IMR-90 (cell line): Measurements from ENCODE around the gene PTMS.

Experiments used
- BHLHE40 ChIP-seq: fragments of 150-350 bp; IDR thresholded peaks from 2 replicates; pipeline ENCODE4 v1.6.1; 2016; ENCODE audit warnings: mild to moderate bottlenecking, low read depth, low read length
- CEBPB ChIP-seq: IDR thresholded peaks from 2 replicates; pipeline ENCODE4 v1.6.1; 2012; ENCODE audit warnings: low read depth, low read length, improper control_type of control experiment
- CTCF ChIP-seq: conservative IDR thresholded peaks from 2 replicates; pipeline ENCODE4 v1.5.1; 2012; ENCODE audit warnings: mild to moderate bottlenecking, low read depth, low read length, improper control_type of control experiment
- FOS ChIP-seq: fragments of 150-350 bp; IDR thresholded peaks from 2 replicates; pipeline ENCODE4 v1.6.1; 2016; ENCODE audit warnings: low read depth, low read length
- MAZ ChIP-seq: IDR thresholded peaks from 2 replicates; pipeline ENCODE4 v1.6.1; 2012; ENCODE audit warnings: low read depth, mild to moderate bottlenecking, low read length, improper control_type of control experiment, moderate library complexity, borderline replicate concordance
- MXI1 ChIP-seq: IDR thresholded peaks from 2 replicates; pipeline ENCODE4 v1.6.1; 2012; ENCODE audit warnings: low read depth, mild to moderate bottlenecking, low read length, moderate library complexity, borderline replicate concordance
- POLR2A ChIP-seq: IDR thresholded peaks from 2 replicates; pipeline ENCODE4 v1.6.1; 2012; ENCODE audit warnings: mild to moderate bottlenecking, low read depth, low read length
- RAD21 ChIP-seq: IDR thresholded peaks from 2 replicates; pipeline ENCODE4 v1.6.1; 2012; ENCODE audit warnings: low read length, improper control_type of control experiment
- RCOR1 ChIP-seq: IDR thresholded peaks from 2 replicates; pipeline ENCODE4 v1.6.1; 2012; ENCODE audit warnings: mild to moderate bottlenecking, low read length, improper control_type of control experiment; ENCODE audit not compliant: insufficient replicate concordance
- RFX5 ChIP-seq: IDR thresholded peaks from 2 replicates; pipeline ENCODE4 v1.8.0; 2012; ENCODE audit warnings: low read depth, mild to moderate bottlenecking, low read length, moderate library complexity
- SMC3 ChIP-seq: fragments of 150-350 bp; IDR thresholded peaks from 2 replicates; pipeline ENCODE4 v1.6.1; 2016; ENCODE audit warnings: low read depth, mild to moderate bottlenecking, antibody characterized with exemption, low read length, moderate library complexity
- USF2 ChIP-seq: fragments of 150-350 bp; IDR thresholded peaks from 2 replicates; pipeline ENCODE4 v1.6.1; 2017; ENCODE audit warnings: mild to moderate bottlenecking, antibody characterized with exemption, low read length, low read depth

GRCh38 chr12:6722863-6723262, 43.3 kb upstream of the PTMS start:
- TF ChIP-seq CTCF (no peak), RFX5 (no peak), POLR2A (no peak), FOS (no peak), MAZ (no peak), USF2 (no peak), BHLHE40 (no peak), RAD21 (no peak), RCOR1 (no peak), SMC3 (no peak), MXI1 (no peak), CEBPB (no peak)
